T-cell (primary cell): Measurements from ENCODE around the gene RGS19. TPM values are rescaled to one million over a fixed set of nuclear protein-coding genes. Genes with fewer than 3 reads are reported as not detected.

Experiments used
- ATAC-seq, 4 experiments: fragments of 200-7000 bp in 3 of 4; fragments of 150-1000 bp in 1 of 4; cut with Tn5 transposase; replicated peaks in 1 of 4; 1 replicate in 3 of 4; 2 replicates in 1 of 4; pipeline ENCODE4 v1.10.0; 2021; ENCODE audit warnings: moderate library complexity in 3 of 4, mild to moderate bottlenecking in 2 of 4, moderate number of reproducible peaks in 1 of 4
- CTCF ChIA-PET, 2 donors: fragments of 300-600 bp; sonication (Branson Sonifier 250); formaldehyde crosslinking; loops; one replicate each; lab custom pipeline; 2022; ENCODE audit warnings: antibody characterized with exemption in 2 of 2; lab: Charles Lee
- POLR2A ChIA-PET, 2 donors: fragments of 300-600 bp; sonication (Branson Sonifier 250); formaldehyde crosslinking; loops; one replicate each; lab custom pipeline; 2022; ENCODE audit warnings: antibody characterized with exemption in 2 of 2; lab: Charles Lee
- DNase-seq, 35 experiments: peaks; one replicate each; pipeline versions ENCODE4 v3.0.0 to v3.0.0-alpha.2; 2013 to 2023
- H3K27ac ChIP-seq: one replicate; pipeline ENCODE4 v1.5.1; 2013; ENCODE audit warnings: low read length
- H3K27me3 ChIP-seq, 2 experiments: replicated peaks in 1 of 2; 1 replicate in 1 of 2; 2 replicates in 1 of 2; pipeline versions ENCODE4 v1.6.1 to v1.7.0; 2013; ENCODE audit warnings: low read length in 1 of 2, mixed read lengths in 1 of 2; ENCODE audit not compliant: control insufficient read depth in 2 of 2, insufficient read depth in 2 of 2; ENCODE audit errors: extremely low read depth in 1 of 2
- H3K36me3 ChIP-seq, 2 donors: 1 replicate in 1 of 2; 2 replicates in 1 of 2; pipeline versions ENCODE4 v1.6.1 to v1.7.0; 2013; ENCODE audit warnings: low read length in 1 of 2; ENCODE audit not compliant: control insufficient read depth in 2 of 2, insufficient read depth in 1 of 2; ENCODE audit errors: extremely low read depth in 1 of 2
- H3K4me1 ChIP-seq, 2 experiments: 1 replicate in 1 of 2; 2 replicates in 1 of 2; pipeline versions ENCODE4 v1.6.1 to v1.7.0; 2013; ENCODE audit warnings: low read length in 2 of 2, mixed read lengths in 1 of 2; ENCODE audit not compliant: insufficient read depth in 2 of 2, control insufficient read depth in 1 of 2; ENCODE audit errors: extremely low read depth in 1 of 2
- H3K4me3 ChIP-seq, 2 donors: 1 replicate in 1 of 2; 2 replicates in 1 of 2; pipeline versions ENCODE4 v1.5.1 to v1.7.0; 2013; ENCODE audit warnings: mild to moderate bottlenecking in 2 of 2, low read length in 1 of 2, moderate library complexity in 1 of 2; ENCODE audit not compliant: control insufficient read depth in 1 of 2; ENCODE audit errors: extremely low read depth in 1 of 2
- H3K9me3 ChIP-seq: 2 replicates; pipeline ENCODE4 v1.7.0; 2013
- H3K27ac Mint-ChIP-seq, 2 donors: one replicate each; pipeline ENCODE4 v1.8.0; 2020 to 2021; ENCODE audit warnings: mild to moderate bottlenecking in 2 of 2, mixed read lengths in 2 of 2
- H3K27me3 Mint-ChIP-seq, 2 donors: one replicate each; pipeline ENCODE4 v1.8.0; 2021 to 2022; ENCODE audit warnings: mixed read lengths in 2 of 2
- H3K36me3 Mint-ChIP-seq: one replicate; pipeline ENCODE4 v1.8.0; 2021; ENCODE audit warnings: mixed read lengths
- H3K4me1 Mint-ChIP-seq, 3 donors: one replicate each; pipeline ENCODE4 v1.8.0; 2020 to 2022; ENCODE audit warnings: mixed read lengths in 3 of 3, mild to moderate bottlenecking in 1 of 3
- H3K4me3 Mint-ChIP-seq, 3 donors: one replicate each; pipeline ENCODE4 v1.8.0; 2020 to 2022; ENCODE audit warnings: mild to moderate bottlenecking in 3 of 3, mixed read lengths in 3 of 3, moderate library complexity in 3 of 3
- H3K9me3 Mint-ChIP-seq, 3 donors: one replicate each; pipeline ENCODE4 v1.8.0; 2020 to 2022; ENCODE audit warnings: mixed read lengths in 3 of 3
- WGBS: methylation state at CpG from one replicate; pipeline ENCODE4 v1.1.5; 2013; ENCODE audit warnings: missing lambda C conversion rate; ENCODE audit not compliant: insufficient coverage; 5-methylcytosine and 5-hydroxymethylcytosine counted together
- total RNA-seq, 35 experiments: library from RNA in 6 of 35; stranded (reverse) in 6 of 35; fragments of 120-200 nt in 1 of 35; gene quantifications; one replicate each; pipeline versions ENCODE4 v1.2.1 to v1.2.4 and lab custom pipeline; 2013 to 2026

The RGS19 gene
- total RNA-seq, 5 donors from 2014 or later (not counting 1 experiment from before 2014, with no cell fraction given) = 39.2 to 61.7 (median 57.3) TPM

DNA sequence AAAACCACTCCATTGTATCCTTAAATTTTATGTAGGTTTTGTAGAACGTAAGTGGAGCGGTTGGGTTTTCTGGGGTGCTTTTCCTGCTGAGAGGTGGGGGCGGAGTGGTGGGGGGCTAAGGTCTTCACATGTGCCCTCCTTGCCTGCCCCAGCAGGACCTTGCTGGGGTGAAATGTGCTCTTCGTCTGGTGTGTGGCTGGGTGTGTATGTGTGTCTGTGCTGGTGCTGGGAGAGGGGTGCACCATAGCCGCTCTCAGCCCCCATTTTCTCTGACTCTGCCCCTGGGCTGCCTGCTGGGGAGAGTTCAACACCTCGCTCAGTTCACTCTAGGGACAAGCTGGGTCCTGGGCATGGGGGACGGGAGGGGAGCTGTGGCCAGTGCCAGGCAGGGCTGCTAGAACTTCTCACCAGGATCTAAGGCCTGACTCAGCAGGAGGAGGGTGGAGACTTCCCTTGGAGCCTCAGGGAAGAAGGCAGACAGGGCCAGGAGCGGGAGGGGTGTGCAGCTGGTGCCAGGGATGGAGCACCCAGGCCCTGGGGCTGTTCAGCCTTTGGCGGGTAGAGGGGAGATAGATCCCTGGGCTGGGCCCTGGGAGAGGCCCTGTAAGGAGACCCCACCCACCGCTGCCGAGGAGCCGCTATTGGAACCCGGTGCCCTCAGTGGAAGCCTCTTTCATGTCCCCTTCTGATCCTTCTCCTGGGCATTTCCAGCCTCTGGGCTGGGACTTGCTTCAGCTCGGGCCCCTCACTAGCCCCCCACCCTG, 34.7 kb downstream of the RGS19 start:
- Histone ChIP-seq H3K4me3 (no peak overlapping the region), H3K9me3 (no peaks in the 10 kb centered on the region), H3K36me3 (no peaks in the 10 kb centered on the region), H3K4me1 (peaks cover 21 to 41% of the 10 kb centered on the region in 2 experiments), H3K27ac (no peak overlapping the region), H3K27me3 (peaks cover 0 to 56% of the 10 kb centered on the region in 2 experiments)
- Mint-ChIP-seq H3K4me3 (peak overlapping the region in 2 of 3 donors; percentile 31 to 35), H3K4me1 (peaks cover 36 to 54% (median 54%) of the 10 kb centered on the region in 3 donors), H3K27me3 (peaks cover 6 to 21% of the 10 kb centered on the region in 2 donors), H3K36me3 (no peaks in the 10 kb centered on the region), H3K27ac (peak overlapping the region; percentile 39 to 66), H3K9me3 (no peaks in the 10 kb centered on the region)
- POLR2A ChIA-PET = interaction anchor here in 1 of 2 donors (0.6 kb wide), 1 partner anchor 468 kb away, joined by 3 read pairs; no protein-coding TSS in a partner anchor
- ATAC-seq (no peak), DNase-seq (no peak)
- CTCF ChIA-PET = no interaction called here
- WGBS = 82% methylated on average over 5 of the region's 14 CpGs

DNA sequence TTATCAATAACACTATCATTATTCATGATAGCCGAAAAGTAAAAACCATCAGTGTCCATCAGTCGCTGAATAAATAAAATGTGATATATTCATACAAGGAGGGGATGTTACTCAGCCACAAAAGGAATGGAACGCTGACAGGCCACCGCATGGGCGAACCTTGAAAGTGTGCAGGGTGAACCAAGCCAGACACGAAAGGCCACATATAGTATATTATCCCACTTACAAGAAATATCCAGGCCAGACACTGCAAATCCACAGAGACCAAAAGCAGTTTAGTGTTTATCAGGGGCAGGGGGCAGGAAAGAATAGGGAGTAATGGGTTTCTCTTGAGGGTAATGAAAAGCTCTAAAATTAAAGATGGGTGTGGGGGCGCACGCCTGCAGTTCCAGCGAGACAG, 35.5 kb downstream of the RGS19 start:
- Histone ChIP-seq H3K27me3 (peaks cover 0 to 54% of the 10 kb centered on the region in 2 experiments), H3K36me3 (no peaks in the 10 kb centered on the region), H3K27ac (no peak overlapping the region), H3K9me3 (no peaks in the 10 kb centered on the region), H3K4me3 (no peak overlapping the region), H3K4me1 (peaks cover 24 to 47% of the 10 kb centered on the region in 2 experiments)
- peaks cover 6 to 20% of the 10 kb centered on the region in 2 donors for H3K27me3 Mint-ChIP-seq
- peak overlapping the region; percentile 68 to 91 for H3K27ac Mint-ChIP-seq
- H3K36me3 Mint-ChIP-seq = no peaks in the 10 kb centered on the region
- CTCF ChIA-PET = interaction anchor here in 1 of 2 donors (0.7 kb wide), 1 partner anchor 1250 kb away, joined by 4 read pairs; no protein-coding TSS in a partner anchor
- POLR2A ChIA-PET = interaction anchor here (0.6 kb wide), 2 partner anchors 25 to 467 kb away, joined by 3 to 4 read pairs; no protein-coding TSS in a partner anchor
- no peak for ATAC-seq
- H3K4me3 Mint-ChIP-seq = peak overlapping the region; percentile 46 to 73 (median 61)
- WGBS = no CpG with 5 or more reads among the region's 9 CpGs
- H3K4me1 Mint-ChIP-seq = peaks cover 39 to 59% (median 57%) of the 10 kb centered on the region in 3 donors
- H3K9me3 Mint-ChIP-seq = no peaks in the 10 kb centered on the region
- no peak for DNase-seq

DNA sequence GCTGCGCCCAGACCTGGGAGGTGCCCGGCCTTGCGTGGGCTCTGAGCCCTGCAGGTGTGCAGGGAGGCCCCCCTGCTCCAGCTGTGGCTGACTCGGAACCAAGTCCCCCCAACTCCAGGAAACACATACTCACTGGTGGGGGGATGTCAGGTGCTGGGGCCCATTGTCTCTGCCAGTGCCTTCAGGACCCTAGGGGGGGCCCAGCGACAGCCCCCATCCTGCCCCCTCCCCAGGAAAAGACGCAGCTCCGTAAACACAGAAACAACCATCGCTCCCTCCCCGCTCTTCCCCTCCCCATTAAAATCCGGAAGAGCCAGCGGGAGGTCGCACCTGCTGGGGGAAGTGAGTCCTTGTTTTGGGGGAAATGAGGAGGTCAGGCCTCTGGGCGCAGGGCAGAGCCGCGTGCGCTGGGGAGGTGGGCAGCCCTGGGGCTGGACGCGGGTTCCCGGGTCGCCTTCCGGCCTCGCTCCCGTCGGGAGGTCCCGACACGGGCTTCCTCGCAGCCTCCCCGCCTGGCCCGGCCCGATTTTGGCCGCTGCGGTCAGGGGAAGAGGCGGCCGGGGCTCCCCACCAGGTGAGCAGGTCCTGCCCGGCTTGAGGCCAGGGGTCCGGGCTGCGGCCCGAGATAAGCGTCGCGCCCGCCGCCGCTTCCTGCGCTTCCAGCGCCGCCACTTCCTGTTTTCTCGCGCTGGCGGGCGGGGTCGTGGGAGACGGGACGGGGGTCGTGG, 37.1 kb downstream of the RGS19 start:
- ATAC-seq (no peak), DNase-seq (peak in 2 of 35 experiments; percentile 40 to 56)
- H3K27me3 ChIP-seq = peaks cover 0 to 50% of the 10 kb centered on the region in 2 experiments
- ChIA-PET CTCF (no interaction called here), POLR2A (no interaction called here)
- peak overlapping the region; percentile 66 to 74 for H3K4me3 ChIP-seq
- peaks cover 6 to 15% of the 10 kb centered on the region in 2 donors for H3K27me3 Mint-ChIP-seq
- WGBS = under 1% methylated on average over 25 of the region's 55 CpGs
- peak overlapping the region; percentile 63 for H3K27ac ChIP-seq
- peak overlapping the region; percentile 75 to 81 (median 79) for H3K4me3 Mint-ChIP-seq
- H3K9me3 Mint-ChIP-seq = no peaks in the 10 kb centered on the region
- peaks cover 46 to 62% (median 58%) of the 10 kb centered on the region in 3 donors for H3K4me1 Mint-ChIP-seq
- peak overlapping the region; percentile 90 to 93 for H3K27ac Mint-ChIP-seq
- peaks cover 18 to 53% of the 10 kb centered on the region in 2 experiments for H3K4me1 ChIP-seq
- no peaks in the 10 kb centered on the region for H3K9me3 ChIP-seq
- H3K36me3 Mint-ChIP-seq = no peaks in the 10 kb centered on the region
- no peaks in the 10 kb centered on the region for H3K36me3 ChIP-seq

DNA sequence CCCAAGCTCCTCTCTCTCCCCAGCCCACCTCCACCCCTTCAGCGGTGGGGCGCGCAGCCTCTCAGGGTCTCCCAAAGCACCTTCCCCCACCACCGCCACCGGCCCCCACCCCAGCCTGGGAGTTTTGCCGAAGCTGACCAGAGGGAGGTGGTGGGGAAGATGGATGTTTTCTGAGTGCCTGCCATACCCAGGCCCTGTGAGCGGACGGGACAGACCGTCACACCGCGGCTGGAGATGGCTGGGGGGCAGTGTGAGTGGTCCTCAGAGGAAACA, 37.6 kb downstream of the RGS19 start:
- H3K4me3 Mint-ChIP-seq = peak overlapping the region; percentile 75 to 81 (median 79)
- peaks cover 18 to 58% of the 10 kb centered on the region in 2 experiments for H3K4me1 ChIP-seq
- H3K27ac ChIP-seq = peak overlapping the region; percentile 63
- peaks cover 5 to 10% of the 10 kb centered on the region in 2 donors for H3K27me3 Mint-ChIP-seq
- no peaks in the 10 kb centered on the region for H3K36me3 Mint-ChIP-seq
- ATAC-seq (no peak), DNase-seq (no peak)
- WGBS = 45% methylated on average over 5 of the region's 11 CpGs
- no peaks in the 10 kb centered on the region for H3K9me3 Mint-ChIP-seq
- ChIA-PET POLR2A (no interaction called here), CTCF (no interaction called here)
- peaks cover 0 to 46% of the 10 kb centered on the region in 2 experiments for H3K27me3 ChIP-seq
- H3K4me1 Mint-ChIP-seq = peaks cover 51 to 66% (median 58%) of the 10 kb centered on the region in 3 donors
- H3K4me3 ChIP-seq = peak overlapping the region; percentile 66 to 74
- H3K9me3 ChIP-seq = no peaks in the 10 kb centered on the region
- H3K36me3 ChIP-seq = no peaks in the 10 kb centered on the region
- peak overlapping the region; percentile 90 to 93 for H3K27ac Mint-ChIP-seq

- Histone ChIP-seq H3K4me3 (peak overlapping the region in 1 of 2 donors; percentile 66), H3K27me3 (peaks cover 0 to 42% of the 10 kb centered on the region in 2 experiments), H3K36me3 (no peaks in the 10 kb centered on the region), H3K9me3 (no peaks in the 10 kb centered on the region), H3K4me1 (peaks cover 18 to 63% of the 10 kb centered on the region in 2 experiments), H3K27ac (no peak overlapping the region)
- 89% methylated on average over 12 of the region's 15 CpGs for WGBS
- Mint-ChIP-seq H3K36me3 (no peaks in the 10 kb centered on the region), H3K4me1 (peaks cover 53 to 67% (median 53%) of the 10 kb centered on the region in 3 donors), H3K27ac (peak overlapping the region; percentile 90 to 93), H3K27me3 (peaks cover under 1 to 5% of the 10 kb centered on the region in 2 donors), H3K4me3 (peak overlapping the region; percentile 75 to 81 (median 79)), H3K9me3 (no peaks in the 10 kb centered on the region)
- DNase-seq = no peak
- ChIA-PET POLR2A (no interaction called here), CTCF (no interaction called here)
- no peak for ATAC-seq
These were observed 38.1 kb downstream of the RGS19 start for GRCh38 chr20:64041040-64041780.
